ENCODE results near the gene WWTR1.

Gene WWTR1

DNA sequence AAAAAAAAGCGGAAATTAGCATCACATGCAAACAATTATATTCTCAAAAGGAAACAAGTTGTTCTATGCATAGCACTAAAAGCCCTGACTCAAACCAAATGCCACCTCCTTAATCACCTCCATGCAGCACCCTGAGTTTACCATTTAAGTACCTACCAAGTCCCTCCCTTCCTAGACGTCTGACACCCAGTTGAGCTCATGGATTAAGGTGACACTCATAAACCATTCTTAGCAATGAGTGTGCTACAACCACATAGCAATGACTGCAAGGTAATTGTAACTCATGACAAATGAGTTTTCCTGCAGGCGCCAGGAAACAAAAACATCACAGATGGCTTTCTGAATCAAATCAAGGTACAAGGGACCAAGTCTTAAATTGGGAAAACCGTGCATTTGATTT, 32.0 kb downstream of the WWTR1 start:
- no peak for DNase-seq

DNA sequence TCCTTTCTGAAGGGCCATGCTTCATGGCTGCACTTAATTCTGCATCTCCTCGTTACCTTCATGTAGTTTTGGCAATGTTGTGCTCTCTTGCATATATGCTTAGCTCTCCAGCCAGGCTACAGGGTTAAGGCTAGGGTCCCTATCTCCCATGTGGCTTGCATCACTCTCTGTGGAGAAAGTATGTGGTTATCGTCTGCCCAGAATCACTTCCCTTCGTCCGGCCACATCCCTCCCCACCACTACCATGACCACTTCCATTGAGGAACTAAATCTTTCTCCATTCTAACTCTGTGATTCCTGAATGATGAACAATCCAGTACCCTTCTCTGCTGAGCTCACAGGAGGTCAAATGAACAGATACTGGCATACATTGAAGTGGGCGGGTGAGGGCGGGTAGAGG, 34.0 kb downstream of the WWTR1 start:
- no peak for DNase-seq

DNA sequence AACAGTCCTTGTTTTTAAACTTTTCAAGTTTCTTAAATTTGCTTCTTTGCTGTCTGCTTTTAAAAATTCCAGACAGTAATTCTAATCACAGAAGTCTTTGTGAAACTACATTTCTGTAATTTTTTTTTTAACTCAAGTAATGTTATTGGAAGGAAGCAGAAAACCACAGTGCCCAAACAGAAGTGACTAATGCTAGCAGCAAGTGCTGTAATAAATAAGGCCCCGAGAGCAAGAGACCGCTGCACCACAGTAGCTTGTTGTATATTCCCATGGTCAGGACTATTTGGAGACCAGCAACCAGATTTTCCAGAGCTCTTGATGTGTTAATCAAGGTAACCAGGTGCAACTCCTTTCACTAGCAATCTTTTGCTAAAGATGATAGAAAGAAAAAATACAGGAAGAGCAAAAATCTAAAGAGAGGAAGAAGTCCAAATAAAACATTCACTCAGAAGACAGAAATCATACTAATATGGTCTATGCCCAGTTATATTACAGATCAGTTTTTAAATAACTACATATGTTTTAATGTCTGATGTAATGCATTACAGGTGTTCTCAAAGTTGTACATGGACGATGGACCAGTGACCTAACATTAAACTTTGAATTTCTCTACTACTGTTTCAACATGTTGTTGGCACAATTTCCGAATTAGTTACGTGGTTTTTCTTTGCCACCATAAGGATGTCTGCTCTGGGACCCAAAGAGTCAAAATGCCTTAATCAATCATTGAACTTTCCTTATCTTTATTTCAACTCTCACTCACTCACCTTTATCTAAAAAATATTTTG, 36.4 kb downstream of the WWTR1 start:
- DNase-seq = no peak

DNA sequence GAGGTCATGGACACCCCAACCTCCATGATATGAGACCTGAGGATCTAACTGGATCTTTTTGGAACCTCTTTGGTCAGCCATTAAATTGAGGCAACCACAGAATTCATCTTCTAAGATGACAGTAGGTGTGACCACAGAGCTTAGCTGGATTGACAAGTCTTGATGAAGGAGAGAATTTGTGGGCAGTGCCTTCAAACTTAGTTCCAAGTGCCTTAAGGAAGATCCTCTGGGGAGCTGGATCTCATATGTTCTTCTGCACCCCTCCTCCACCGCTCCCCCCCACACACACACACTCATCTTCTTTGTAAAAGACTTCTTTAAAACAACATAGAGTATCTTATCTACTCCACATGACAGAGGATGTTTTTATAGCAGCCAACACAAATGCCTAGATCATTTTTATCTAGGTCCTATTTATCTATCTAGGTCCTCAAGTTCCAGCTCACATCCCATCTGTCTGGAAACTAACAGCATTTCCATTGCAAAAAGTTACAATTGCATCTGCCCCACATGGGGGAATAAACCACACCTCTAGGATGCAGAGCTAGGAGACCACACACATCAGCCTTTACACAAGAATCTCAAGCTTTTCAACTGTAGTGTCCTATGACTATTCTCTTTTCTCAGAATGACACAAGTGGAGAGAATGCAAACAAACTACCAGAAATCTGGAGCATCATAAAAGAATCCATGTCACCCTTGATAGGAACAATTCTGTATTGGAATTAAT, 37.4 kb downstream of the WWTR1 start:
- DNase-seq = no peak

DNA sequence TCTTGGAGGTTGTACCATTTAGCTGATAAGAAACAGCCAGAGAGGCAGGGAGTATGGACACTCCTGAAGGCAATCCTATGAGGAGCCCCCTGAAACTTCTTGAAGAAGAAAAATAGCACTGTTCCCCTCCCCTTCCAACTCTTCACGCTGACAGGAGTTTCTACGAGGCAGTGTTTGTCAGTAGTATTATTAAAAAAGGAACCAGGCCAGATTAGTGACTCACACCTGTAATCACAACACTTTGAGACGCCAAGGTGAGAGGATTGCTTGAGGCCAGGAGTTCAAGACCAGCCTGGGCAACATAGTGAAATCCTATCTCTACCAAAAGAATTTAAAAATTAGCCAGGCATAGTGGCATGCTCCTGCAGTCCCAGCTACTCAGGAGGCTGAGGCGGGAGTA, 38.7 kb downstream of the WWTR1 start:
- DNase-seq = no peak

DNA sequence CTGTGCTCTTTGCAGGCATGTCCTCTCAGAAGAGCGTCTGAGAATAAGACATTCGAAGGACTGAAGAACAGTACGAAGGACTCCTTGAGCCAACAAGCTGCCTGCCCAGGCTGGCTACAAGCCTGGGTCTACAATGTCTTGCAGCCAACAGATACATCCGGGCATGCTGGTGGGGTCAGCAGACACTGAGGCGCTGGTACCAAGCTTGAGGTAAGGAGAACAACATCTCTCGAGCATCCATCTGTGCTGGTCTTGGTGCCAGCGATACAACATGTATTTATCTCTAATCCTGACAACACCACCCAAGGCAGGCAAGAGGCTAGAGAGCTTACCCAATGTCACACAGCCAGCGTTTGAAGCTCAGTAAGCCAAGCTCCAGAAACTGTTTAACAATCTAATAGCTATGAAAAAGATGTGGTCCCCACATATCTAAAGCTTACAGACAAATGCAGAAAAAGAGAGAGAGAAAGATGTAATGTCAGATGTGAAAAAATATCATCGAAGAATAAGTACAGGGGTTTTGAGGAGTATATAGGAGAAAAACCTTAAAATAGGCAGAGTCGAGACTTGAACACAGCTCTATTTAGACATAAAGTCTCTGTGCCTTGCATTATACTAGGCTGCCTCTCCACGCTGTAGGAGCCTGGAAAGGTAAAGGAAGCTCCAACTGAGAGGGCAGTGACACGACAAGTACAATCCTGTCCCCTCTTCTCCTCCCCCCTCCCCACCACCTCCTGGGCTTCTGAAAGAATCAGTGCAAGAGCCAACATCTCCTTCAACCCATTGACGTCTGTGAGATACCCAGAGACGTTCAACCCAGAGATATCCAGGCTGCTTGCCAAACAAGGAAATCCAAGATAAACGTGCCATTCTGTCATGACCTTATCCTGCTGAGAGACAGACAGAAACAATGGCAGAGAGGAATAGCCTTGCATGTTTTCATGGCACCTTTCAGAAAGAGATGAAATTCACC, 39.4 kb downstream of the WWTR1 start:
- peak in 31 of 58 donors; percentile 3 to 54 (median 14) for DNase-seq

DNA sequence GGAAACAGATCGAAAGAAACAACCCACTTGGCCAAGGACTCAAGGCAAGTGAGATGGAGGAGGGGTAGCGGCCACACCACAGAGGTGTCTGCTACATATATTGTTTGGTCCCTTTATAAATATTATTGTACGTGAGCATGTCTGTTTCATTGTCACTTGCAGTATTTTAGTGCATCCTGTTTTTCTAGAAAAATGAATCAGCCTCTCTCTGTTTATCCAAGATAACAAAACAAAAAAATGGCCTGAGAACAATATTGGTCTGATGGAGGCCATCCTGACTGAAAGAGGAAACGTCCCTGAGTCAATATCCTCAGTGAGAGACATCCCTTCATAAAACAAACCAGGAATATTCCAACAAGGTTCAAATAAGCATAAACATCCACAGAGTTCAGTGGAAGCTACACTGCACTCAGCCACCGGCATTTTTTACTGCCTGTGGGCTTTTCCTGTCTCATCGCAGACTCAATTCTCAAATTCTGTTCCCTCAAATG, 42.0 kb downstream of the WWTR1 start:
- no peak for DNase-seq

DNA sequence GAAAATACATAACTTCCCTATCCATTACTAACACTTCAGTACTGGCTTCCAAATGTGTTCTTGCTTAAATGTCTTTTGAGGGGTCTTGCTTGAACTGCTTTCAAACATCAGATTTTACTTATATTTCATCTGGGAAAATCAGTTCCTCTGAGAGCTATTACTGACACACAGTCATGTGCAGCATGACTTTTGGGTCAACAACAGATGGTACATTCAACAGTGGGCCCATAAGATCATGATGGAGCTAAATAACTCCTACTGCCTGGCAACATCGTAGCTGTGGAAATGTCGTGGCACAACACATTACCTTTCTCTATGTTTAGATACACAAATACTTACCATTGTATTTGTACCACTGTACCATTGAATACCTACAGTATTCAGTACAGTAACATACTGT, 43.8 kb downstream of the WWTR1 start:
- no peak for DNase-seq

DNA sequence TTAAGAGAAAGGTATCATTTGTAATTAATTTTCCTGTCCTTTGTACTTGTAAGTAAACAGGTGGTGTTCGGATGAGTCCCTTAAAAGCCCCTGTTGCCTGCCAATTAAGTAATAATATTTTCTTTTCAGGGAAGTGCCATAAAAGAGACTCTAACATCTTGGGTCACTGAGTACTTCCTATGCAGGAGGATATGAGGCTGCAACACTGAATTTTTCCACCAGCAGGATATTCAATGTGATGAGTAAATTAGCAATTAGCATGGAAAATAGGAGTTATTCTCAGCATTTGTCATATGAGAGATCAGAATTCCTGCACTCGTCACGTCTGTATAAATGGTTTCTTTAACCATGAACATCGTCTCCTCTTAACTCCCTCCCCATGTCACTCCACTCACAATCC, 45.4 kb downstream of the WWTR1 start:
- DNase-seq = no peak

DNA sequence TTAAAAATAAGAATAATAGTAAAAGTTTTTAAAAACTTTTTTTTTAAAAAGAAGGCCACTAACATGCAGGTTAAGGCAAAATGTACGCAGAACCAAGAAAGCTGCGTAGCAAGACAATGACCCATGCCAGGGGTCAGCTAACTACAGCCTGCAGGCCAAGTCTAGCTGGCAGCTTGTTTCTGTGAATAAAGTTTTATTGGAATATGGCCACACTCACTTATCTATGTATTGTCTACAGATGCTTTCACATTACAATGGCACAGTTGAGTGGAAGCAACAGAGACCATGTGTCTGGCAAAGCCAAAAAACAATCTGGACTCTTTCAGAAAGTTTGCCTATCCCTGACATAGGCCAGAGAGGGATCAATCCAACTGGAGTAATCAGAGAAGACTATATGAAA, 46.7 kb downstream of the WWTR1 start:
- DNase-seq = no peak

DNA sequence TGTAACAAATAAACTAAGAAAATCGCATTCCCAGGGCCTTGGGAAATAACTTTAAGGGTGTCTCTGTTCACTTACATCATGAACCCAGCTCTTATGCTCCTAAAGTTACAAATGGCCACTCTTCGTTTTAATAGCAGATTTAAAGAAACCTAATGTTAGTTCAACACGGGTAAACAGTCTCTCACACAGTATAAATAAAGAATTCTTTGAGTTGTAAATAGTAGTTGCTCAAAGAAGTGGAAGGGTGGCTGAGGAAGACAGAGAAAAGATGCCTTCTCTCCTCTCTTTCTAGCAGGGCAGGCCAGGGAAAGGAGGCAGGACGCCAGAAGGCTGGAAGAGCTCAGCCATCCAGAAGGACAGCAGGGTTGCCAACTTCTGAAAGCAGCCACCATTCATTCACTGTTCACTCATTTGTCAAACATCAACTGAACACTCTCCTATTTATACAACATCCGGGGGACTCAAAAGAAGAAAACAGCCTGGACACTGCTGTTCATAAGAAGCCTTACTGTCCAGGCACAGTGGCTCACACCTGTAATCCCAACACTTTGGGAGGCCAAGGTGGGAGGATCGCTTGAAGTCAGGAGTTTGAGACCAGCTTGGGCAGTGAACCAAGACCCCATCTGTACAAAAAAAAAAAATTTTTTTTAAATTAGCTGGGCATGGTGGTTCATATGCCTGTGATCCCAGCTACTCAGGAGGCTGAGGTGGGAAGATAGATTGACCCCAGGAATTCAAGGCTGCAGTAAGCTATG, 47.3 kb downstream of the WWTR1 start:
- DNase-seq = peak in 42 of 58 donors; percentile 2 to 69 (median 28)

DNA sequence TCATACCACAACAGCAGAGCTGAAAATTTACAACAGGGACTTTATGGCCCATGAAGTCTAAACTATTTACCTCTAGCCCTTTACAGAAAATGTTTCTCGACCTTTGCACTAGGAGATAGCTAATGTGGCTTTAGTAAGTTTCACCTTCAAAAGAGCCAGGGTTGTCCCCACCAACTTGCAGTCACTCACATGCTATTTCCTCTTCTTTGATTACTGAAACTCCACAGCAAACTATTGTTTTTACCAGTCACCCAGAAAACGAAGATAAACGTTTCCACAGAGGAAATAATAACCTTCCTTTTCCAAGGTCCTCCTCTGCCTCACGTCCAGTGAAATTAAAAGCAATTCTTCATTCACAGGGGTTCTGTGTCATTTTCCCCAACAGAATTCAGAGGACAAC, 48.2 kb downstream of the WWTR1 start:
- no peak for DNase-seq

DNA sequence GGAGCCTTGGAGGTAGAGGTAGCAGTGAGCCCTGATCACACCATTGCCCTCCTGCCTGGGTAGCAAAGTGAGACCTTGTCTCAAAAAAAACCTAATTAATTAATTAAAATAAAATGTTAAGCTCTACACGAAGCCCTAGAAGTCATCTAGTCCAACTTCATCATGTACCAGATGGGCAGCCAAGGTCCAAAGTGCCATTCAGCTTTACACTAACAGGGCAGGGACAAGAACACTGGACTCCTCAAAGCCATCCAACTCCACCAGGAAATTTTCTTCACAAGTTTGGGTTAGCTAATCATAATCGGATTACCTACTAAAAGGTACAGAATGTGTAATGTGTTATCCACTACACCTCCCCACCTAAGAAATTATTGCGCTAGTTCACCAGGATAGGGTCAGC, 48.8 kb downstream of the WWTR1 start:
- DNase-seq = no peak

DNA sequence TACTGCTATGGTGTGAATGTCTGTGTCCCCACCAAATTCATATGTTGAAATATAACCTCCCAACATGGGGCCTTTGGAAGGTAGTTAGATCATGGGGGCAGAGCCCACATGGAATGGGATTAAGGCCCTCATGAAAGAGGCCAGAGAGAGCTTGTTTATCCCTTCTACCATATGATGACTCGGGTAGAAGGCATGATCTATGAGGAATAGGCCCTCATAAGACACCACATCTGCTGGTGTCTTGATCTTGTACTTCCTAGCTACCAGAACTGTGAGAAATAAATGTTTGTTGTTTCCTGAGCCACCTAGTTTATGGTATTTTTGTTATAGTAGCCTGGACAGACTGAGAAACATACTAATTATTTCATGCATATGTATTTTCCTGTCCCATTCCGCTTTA, 51.9 kb downstream of the WWTR1 start:
- DNase-seq = no peak

DNA sequence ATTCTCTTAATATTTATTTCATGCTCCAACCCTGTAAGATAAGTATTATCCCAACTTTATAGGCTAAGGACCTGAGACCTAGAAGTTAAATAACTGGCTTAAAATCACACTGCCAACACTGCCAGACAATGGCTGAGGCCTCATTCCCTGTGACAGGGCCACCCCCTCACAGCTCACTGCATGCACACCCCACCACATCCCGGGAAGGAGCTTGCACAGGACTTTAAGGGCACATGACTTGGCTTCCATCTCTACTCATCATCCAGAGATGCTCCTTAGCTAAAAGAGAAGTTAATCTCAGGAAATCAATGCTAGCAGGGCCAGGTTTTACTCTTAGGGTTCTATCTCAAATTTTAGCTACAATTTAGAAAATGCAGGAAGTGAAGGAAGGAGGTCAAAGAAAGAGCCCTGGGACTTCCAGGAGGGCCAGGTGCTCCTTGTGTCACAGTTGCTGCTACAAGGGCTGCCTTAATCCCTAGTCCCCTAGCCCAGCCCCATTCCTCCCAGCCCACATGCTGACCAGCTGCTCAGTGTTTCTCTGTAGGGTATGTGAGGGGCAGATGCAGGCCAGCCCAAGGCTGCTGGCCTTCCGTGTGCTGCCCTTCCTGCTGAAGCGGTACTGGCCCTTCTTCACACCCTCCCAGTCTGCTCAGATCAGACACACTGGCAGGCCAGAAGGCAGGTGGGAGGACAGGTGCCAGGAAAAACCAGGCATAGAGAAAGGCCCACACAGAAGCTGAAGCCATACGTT, 53.5 kb downstream of the WWTR1 start:
- no peak for DNase-seq

DNA sequence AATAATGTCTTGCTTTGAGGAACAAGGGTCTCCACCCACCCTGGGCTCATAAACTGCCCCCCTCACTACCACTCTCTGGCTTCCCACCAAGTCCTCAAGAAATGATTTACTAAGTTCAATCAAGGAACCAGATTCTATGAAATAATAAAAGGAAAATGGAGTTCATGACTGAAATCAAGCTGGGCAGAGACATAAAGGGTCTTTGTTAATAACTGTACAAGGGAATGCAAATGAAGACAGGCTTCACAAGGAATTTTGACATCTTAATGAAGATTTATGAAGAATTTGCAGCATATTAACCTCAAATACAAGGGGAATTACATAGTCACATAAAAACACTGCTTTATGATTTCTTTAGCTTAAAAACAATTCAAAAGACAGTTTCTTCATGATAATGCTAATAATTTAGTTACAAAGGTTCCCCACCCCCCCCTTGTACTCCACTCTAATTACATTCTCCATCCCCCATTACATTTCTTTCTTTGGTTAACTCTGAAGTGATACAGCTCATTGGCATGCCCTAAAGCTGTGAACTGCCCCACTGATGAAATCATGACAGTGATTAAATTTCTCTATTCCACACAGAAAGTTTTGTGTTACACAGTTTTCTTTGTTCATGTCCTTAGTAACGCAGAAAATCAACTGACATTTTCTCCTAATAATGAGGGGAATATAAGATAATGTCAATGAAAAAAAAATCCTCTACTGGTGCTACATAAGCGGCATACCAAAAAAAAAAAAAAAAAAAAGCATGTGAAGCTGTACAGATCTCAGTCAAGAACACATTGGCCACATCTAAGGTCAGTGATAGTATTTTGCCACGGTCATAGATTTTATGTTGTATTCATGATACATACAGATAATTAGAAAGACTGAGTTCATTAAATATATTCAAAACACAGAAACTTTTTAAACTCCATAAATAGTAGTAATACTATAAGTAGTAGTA, 54.4 kb downstream of the WWTR1 start:
- DNase-seq = no peak

DNA sequence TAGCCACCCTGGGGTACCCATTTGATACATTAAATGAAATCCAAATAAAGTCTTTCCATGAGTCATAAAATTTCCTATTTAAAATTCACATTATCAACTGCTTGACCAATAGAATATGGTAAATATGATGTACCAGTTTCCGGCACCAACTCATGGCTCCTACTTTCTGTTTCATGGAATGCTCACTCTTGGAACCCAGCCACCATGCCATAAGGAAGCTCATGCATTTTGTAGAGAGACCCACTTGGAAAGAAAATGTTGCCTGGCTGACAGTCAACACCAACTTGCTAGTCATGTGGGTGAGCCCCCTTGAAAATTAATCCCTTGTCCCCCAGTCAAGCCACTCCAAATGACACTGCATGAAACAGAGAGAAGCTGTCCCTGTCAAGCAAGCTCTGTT, 57.2 kb downstream of the WWTR1 start:
- DNase-seq = no peak

DNA sequence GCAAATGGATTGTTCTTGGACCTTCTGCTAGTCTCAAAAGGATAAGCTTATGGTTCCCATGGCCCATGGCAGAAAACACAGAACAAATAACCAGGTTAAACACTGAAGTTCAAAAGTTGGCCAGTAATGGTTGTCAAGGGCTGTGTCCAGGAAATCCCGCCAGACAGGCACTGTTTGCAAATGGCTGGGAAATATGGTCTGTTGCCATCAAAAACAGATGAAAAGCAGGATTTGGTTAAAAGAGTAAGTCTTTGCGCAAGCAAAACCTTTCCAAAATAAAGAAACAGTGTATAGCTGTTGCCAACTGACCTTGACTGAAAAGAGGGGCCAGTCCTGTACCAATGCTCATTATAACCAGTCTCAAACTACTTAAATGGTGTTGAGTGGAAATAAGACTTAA, 58.6 kb downstream of the WWTR1 start:
- peak in 11 of 58 donors; percentile 3 to 62 (median 11) for DNase-seq
